GM19351 (cell line): Measurements from ENCODE around the gene MME.
A peak's percentile ranks its signal among the peaks of the same experiment; 100 is the strongest.
"Not testable (repeated sequence)": the region's sequence is repeated elsewhere in the genome, so short reads cannot be mapped to it uniquely, and the experiment has no call there.

Experiments used
- ATAC-seq: cut with Tn5 transposase; IDR thresholded peaks from one replicate; pipeline ENCODE4 v1.9.1; 2021; ENCODE audit warnings: mild to moderate bottlenecking, moderate library complexity; ENCODE audit not compliant: unreplicated experiment

MME gene

DNA sequence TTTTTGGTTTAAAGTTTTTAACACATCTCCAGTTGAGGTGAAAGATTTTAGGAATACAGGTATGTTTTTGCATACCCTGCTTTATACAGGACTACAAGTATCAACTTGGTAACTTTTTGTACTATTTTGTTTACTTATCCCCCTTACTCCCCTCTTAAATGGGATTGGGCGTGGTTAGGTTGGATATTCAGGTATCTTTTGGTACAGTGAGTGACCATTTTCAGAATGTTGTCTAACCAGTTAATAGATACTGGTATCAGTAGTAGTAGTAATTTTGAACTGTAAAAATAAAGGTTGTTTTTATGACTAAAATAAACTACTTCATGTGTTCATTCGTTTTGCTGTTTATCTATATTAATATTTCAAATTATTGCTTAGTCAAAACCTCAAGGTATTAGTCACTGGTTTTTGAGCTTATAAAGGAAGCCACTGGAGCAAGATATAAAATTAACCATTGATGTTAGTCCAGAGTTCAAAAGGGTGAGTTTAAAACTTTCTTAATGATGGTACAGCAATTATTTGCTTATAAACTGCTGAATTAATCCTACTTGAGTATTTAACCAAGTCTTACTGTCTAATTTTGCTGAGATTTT lies 3.3 kb downstream of the MME start:
- ATAC-seq, result no peak

- ATAC-seq, result no peak
These were observed 4.4 kb downstream of the MME start for GRCh38 chr3:155084567-155084966.

GRCh38 chr3:155086051-155086450 lies 5.9 kb downstream of the MME start:
- no peak for ATAC-seq

DNA sequence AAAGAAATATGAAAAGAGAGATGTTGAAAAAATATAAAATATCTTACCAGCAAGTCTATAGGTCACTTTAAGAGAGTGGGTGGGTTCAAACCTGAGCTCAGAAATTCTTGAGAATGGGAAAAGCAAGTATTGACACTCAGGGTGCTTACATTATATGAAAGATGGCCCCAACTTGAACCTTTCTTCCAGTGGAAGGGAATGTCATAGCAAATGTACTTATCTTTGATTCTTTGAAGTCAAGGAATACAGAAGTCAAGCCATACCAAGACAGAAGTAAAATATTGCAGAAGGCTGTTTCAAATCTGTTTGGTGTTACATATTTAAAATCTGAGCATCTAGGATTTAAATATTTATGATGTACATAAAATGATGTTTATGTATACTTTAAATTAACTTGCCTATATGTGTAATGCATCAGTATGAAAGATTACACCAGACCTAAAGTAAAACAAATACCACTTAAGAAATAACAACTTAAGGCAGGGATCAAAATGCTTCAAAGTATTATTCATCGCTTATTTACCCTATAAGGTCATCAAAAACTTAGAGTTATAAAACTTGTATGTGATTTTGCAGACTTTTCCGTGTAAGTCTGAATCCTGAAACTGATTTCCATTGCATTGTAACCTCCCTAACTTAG lies 8.7 kb downstream of the MME start:
- no peak for ATAC-seq

GRCh38 chr3:155089495-155089894 lies 9.4 kb downstream of the MME start:
- no peak for ATAC-seq

DNA sequence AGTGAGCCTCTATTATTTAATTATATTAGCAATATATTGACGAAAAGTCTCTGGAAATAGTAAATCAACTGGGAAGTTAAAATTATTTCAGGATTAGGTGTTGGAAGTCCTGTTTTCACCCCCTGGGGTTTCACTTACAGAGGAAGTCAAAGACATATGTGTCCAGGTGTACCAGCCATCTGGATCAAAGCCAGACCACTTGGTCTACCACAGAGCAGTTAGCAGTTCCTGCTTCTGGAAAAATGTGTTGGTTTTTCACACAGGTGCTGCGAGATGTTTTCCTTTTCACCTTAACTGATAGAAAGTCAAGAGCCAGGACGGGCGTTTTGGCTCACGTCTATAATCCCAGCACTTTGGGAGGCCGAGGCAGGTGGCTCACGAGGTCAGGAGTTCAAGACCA lies 13.1 kb downstream of the MME start:
- ATAC-seq, result no peak

GRCh38 chr3:155096303-155097008 lies 16.3 kb downstream of the MME start:
- no peak for ATAC-seq

GRCh38 chr3:155097009-155097349 lies 16.9 kb downstream of the MME start:
- ATAC-seq, result no peak

- no peak for ATAC-seq
These were observed 21.3 kb downstream of the MME start for GRCh38 chr3:155101398-155101797.

- no peak for ATAC-seq
These were observed 22.2 kb downstream of the MME start for GRCh38 chr3:155102329-155102728.

GRCh38 chr3:155103686-155104085 lies 23.6 kb downstream of the MME start:
- ATAC-seq, result no peak

- ATAC-seq, result no peak
These were observed 26.0 kb downstream of the MME start for GRCh38 chr3:155106119-155106518.

- ATAC-seq, result no peak
These were observed 29.9 kb downstream of the MME start for GRCh38 chr3:155110022-155110421.

GRCh38 chr3:155110996-155111901 lies 31.1 kb downstream of the MME start:
- ATAC-seq, result no peak

GRCh38 chr3:155111971-155112370 lies 31.9 kb downstream of the MME start:
- no peak for ATAC-seq

GRCh38 chr3:155112661-155113389 lies 32.7 kb downstream of the MME start:
- no peak for ATAC-seq

DNA sequence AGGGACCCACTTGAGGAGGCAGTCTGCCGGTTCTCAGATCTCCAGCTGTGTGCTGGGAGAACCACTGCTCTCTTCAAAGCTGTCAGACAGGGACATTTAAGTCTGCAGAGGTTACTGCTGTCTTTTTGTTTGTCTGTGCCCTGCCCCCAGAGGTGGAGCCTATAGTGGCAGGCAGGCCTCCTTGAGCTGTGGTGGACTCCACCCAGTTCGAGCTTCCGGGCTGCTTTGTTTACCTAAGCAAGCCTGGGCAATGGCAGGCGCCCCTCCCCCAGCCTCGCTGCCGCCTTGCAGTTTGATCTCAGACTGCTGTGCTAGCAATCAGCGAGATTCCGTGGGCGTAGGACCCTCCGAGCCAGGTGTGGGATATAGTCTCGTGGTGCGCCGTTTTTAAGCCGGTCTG lies 44.6 kb downstream of the MME start:
- not testable (repeated sequence) for ATAC-seq

DNA sequence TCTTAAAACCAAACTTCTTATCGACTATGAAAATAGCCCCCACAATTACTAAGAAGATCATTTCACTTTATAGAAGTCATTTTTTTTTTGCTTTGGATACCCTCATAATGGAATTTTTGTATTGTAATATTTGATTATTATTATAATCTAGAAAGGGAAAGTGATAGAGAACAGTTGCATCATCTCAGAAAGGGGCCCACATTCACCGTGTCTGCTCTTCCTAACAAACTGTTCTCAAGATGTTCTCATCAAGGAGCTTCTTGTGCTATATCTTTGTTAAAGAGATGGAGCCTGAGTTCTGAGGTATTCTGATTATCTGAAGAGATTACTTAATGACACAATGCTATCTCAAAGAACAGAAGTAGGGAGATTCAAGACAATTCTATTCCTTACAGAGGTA lies 49.3 kb downstream of the MME start:
- no peak for ATAC-seq

GRCh38 chr3:155130001-155130400 lies 49.9 kb downstream of the MME start:
- no peak for ATAC-seq

DNA sequence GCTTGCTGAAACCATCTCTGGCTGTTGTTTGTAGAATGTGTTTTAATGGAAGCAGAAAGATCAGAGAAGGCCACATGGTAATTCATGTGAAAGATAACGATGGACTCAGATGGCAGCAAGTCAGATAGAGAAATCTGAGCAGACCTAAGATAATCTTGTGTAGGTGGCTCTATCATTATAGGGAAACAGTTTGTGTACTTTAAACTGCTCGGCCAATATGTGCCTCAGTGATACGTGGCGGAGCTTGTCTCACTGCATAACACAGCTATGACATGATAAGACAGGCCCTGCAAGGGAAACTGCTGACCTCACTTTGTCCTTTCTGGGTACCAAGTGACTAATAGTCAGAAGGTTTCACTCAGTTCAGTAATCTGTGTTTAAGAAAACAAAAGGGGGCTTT lies 51.0 kb downstream of the MME start:
- ATAC-seq, result peak; percentile 79

DNA sequence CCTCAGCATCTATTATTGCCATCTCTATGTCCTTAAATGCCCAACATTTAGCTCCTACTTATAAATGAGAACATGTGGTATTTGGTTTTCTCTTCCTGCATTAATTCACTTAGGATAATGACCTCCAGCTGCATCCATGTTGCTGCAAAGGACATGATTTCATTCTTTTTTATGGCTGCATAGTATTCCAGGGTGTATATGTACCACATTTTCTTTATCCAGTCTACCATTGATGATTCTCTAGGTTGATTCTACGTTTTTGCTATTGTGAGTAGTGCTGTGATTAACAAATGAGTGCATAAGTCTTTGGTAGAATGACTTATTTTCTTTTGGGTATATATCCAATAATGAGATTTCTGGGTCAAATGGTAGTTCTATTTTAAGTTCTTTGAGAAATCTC lies 54.2 kb downstream of the MME start:
- ATAC-seq, result not testable (repeated sequence)
